Measurements from ENCODE around the gene DIAPH3. TPM values are rescaled to one million over a fixed set of nuclear protein-coding genes. Genes with fewer than 3 reads are reported as not detected.

Gene DIAPH3
- total RNA-seq, 1 donor from 2014 or later = 0.22 TPM

DNA sequence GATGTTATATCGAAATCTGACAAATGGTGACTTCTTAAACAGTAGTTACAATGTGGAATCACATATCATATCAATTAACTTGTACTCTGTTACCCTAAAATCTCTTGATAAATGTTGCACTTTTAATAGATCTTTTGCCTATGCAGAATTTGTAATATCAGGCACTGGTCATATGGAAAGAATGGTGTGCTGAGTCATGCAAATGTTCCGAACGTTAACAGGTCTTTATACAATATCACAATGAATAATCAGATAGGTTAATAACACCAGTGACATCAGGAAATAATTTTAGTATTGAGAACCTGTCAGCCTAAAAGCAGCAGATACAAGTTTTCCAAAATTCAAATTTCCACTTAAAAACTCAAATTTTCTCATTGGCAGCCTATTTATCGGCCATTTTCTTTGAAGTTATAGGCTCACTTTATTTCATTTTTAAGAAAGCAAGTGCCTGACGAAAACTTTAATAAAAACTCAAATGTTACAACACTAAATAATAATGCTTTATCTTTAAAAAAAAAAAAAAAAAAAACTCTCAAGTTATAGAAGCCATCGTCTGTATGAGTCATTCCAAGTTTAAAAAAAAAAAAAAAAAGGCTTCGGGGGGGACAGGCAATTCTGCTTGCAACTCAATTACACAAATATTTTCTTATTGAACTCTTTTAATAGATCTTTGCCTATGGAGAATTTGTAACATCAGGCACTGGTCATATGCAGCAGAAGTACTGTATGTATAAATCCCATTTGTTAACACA lies 180.9 kb downstream of the DIAPH3 start:
- ATAC-seq = no peak
- intact Hi-C loops (cut with micrococcal nuclease) = no loop called here
- no peak for DNase-seq

DNA sequence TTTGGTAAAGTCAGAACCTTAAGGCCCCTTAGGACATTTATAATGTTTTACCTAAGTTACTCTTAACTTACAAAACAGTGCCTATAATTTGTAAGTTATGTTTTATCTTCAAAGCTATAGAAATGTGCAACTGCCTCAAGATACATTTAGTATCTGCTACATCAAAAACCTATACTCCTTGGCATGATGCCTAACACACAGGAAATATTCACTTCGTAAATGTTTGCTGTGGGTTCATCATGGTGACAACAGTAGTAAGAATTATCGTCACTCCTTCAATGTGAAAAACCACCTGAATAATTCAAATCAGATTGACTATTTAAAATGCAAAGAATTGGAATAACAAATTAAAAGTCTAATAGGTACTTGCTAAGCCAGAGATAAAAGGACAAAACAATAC lies 184.1 kb downstream of the DIAPH3 start:
- intact Hi-C loops (cut with micrococcal nuclease) = no loop called here
- DNase-seq (no peak), ATAC-seq (no peak)

DNA sequence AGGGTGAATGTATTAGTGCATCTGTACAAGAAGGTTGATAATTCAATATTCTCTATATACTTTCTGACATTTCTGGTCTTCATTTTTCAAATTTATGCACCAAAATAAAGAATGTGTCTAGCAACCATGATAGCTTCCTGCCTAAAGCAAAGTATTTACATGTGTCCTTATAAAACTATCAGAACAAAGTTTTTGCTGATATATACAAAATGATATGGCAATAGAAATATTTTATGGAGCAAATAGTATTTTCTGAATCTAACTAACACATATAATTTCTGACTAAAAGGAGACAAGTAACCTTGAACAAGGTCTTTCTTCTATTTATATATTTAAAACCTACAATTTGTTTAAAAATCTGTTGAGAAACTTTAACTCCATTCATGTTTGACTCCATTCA lies 184.9 kb downstream of the DIAPH3 start:
- DNase-seq (no peak), ATAC-seq (no peak)
- intact Hi-C loops (cut with micrococcal nuclease) = no loop called here

DNA sequence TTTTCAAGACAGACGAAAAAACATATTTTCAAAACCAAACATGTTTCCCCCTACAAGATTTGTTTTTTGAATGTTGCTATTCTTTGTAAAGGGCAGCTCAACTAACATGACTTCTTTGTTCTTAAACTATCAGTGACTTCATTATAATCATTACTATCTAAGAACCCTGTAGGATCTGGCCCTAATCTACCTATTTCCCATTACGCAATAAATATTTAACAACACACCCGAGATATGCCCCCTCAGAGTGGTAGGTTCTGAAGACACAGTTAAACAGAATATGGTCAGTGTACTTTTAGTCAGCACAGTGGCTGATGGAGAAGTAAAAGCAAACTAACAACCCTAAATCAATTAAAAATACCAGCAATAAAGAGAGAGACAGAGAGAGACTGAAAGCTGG lies 186.9 kb downstream of the DIAPH3 start:
- ATAC-seq (no peak), DNase-seq (no peak)
- intact Hi-C loops (cut with micrococcal nuclease) = no loop called here

DNA sequence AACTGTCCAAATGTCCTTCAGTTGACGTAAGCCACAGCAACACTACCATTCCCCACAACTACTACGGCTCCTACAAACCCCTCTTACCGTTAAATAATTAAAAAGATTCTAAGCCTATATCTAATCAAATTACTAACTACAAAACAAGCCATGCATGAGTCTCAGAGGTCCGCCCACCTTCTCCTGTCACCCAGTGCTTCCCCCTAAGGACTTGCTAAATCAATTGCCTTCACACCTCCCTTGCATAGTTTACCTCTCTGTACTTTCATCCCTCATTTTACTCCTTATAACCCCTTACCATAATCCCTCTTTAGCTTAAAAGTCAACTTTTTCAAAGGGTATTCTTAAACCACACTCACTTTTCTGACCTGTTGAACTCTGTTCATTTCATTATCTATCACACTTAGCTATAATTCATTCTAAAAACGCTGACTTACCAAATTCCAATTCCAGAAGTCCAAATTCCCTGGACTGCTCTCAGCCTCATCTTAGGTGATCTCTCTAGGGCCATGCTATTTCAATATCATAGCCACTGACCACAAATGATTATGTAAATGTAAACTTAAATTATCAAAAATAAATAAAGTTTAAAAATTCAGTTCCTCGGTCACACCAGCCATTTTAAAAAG lies 187.8 kb downstream of the DIAPH3 start:
- intact Hi-C loops (cut with micrococcal nuclease) = no loop called here
- ATAC-seq (no peak), DNase-seq (no peak)

DNA sequence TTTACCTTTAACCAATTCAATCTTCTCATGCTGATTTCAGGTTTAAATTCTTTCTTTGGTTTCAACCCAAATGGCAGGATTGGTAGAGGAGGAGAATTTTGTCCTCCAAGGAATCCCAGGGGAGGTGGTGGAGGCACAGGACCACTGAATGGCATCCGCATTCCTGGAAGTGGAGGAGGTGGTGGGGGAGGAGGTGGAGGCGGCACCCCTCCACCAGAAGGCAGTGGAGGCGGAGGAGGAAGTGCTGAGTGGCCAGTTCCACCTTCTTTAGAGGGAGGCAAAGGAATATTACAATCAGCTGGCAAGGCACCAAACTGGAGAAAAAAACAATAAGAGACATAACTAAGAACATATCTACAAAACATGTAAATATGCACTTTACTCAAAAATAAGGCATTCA lies 192.9 kb downstream of the DIAPH3 start:
- intact Hi-C loops (cut with micrococcal nuclease) = no loop called here
- no peak for ATAC-seq
- no peak for DNase-seq

DNA sequence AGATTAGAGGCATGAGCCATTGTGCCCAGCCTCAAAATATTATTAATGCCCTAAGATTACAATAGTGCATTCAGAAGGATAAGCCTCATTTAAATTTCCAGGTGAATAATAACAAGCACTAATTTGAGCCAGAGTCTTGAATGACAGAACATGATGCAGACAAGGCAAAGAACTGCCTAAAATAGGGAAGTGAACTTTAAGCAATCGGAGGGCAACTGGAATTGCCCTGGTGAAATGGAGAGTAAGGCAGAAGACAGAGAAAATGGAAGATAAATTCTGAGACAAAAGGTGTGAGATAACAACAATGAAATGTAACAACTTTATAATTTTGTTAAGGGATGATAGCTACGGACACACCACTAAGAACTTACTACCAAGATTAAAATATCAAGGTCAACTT lies 199.9 kb downstream of the DIAPH3 start:
- intact Hi-C loops (cut with micrococcal nuclease) = no loop called here
- no peak for DNase-seq
- ATAC-seq = no peak

DNA sequence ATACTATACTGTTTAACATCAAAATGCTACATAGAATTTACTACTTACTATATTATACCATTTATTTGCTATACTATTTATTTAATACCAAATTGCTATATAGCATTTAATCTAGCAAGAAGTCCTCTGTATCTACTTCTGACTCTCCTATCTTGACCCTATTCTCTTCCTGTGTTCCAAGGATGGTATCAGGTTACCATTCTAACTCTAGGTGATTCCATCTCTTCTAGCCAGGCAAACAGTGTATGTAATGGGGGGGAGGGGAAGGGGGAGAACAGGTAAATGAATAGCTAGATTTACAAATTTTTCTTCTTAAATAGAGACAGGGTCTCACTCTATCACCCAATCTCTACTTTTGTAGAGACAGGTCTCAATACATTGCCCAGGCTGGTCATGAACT lies 200.3 kb downstream of the DIAPH3 start:
- ATAC-seq (no peak), DNase-seq (no peak)
- intact Hi-C loops (cut with micrococcal nuclease) = no loop called here

DNA sequence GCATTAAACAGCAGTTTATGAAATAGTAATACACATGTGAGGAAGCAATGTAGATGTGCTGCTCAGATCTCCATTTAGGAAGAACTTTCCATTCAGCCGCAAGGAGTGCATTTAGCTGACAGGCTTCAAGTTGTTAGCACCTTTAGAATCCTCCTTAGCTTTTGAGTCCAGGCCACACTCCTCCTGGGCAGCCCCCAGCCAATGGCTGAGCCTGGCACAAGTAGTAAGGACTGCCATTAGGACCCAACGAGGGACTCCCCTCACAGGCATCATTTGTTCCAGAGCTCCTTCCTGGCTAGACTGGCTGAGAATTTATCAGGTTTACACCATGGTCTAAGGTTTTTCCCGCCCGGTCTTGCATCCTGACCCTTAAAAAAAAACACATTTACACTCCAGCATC lies 201.4 kb downstream of the DIAPH3 start:
- ATAC-seq (no peak), DNase-seq (no peak)
- intact Hi-C loops (cut with micrococcal nuclease) = no loop called here

DNA sequence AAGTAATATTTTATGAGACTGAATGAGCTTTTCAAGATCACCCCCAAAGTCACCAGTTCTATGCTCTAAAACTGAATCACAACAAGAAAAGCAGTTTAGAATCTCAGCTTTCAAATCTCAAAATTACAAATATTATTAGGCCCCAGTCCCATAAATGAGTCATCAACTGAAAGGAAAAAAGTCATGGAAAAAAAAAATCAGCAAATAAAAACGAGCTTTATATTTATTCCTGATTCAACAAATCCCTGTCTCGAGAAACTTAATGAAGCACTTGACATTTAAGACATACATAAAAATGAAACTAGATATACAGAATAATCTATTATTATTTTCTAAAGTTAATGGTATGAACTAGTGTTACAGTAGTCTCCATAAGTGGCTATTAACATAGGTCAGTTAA lies 203.0 kb downstream of the DIAPH3 start:
- intact Hi-C loops (cut with micrococcal nuclease) = no loop called here
- ATAC-seq (no peak), DNase-seq (no peak)

DNA sequence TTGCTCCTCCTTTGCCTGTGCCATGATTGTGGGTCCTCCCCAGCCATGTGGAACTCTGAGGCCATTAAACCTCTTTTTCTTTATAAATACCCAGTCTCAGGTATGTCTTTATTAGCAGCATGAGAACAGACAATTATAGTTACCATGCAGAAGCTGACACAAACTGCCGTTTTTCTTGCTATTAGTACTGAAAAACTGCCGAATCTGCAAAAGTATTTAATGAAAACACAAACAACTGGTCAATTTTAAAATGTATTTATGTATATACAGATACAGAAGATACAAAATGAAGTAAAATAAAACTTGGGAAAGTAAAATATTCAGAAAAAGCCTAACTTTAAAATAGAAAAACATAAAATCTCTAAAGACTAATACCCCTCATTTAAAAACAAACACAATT lies 206.3 kb downstream of the DIAPH3 start:
- intact Hi-C loops (cut with micrococcal nuclease) = no loop called here
- DNase-seq = no peak
- no peak for ATAC-seq

DNA sequence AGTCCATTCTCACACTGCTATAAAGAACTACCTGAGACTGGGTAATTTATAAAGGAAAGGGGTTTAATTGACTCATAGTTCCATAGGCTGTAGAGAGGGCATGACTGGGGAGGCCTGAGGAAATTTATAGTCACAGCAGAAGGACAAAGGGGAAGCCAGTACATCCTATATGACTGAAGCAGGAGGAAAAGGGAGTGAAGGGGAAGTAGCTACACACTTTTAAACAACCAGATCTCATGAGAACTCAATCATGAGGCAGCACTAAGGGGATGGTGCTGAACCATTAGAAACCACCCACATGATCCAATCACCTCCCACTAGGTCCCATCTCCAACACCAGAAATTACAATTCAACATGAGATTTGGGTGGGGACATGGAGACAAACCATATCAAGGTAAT lies 209.1 kb downstream of the DIAPH3 start:
- intact Hi-C loops (cut with micrococcal nuclease) = no loop called here
- DNase-seq = no peak
- no peak for ATAC-seq

DNA sequence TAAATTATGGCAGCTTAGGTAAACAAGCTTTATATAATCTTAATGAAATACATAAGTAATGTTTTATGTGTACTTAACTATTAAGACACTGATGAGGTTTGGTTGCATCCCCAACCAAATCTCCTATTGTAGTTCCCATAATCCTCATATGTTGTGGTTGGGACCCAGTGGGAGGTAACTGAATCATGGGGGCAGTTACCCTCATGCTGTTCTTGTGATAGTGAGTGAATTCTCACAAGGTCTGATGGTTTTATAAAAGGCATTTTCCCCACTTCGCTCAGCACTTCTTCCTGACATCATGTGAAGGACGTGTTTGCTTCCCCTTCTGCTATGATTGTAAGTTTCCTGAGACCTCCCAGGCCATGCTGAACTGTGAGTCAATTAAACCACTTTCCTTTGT lies 212.7 kb downstream of the DIAPH3 start:
- DNase-seq (no peak), ATAC-seq (no peak)
- intact Hi-C loops (cut with micrococcal nuclease) = no loop called here

DNA sequence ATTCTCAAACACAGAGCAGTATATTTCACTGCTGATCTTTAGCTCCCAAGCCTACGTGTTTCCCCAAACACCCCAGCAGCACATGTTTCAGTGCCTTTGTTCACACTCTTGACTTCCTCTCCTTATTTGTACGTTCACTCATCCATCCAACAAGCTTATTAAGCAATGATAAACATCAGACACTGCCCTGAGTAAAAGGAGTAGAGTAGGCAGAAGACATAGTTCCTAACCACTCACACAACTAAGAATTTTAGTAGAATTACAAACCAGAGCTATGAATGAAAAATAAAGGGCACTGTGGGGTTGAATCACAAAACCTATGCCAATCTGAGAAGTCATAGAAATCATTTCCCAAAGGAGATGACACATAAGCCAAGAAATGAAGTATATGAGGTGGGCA lies 213.5 kb downstream of the DIAPH3 start:
- DNase-seq (no peak), ATAC-seq (no peak)
- intact Hi-C loops (cut with micrococcal nuclease) = no loop called here

DNA sequence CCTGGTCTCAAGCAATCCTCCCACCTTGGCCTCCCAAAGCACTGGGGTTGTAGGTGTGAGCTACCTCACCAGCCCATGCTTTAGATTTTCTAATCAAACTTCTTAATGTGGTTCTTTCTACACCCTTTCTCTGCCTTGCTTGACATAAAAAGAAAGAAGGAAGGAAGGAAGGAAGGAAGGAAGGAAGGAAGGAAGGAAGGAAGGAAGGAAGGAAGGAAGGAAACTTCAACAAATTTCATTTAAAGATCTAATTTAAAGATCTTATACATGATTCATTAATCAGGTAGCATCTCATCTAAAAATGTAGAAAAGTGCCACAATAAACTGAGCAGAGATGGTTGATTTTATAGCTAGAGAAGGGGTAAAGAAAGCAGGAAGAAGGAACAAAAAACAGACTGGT lies 215.0 kb downstream of the DIAPH3 start:
- ATAC-seq (no peak), DNase-seq (no peak)
- intact Hi-C loops (cut with micrococcal nuclease) = no loop called here

DNA sequence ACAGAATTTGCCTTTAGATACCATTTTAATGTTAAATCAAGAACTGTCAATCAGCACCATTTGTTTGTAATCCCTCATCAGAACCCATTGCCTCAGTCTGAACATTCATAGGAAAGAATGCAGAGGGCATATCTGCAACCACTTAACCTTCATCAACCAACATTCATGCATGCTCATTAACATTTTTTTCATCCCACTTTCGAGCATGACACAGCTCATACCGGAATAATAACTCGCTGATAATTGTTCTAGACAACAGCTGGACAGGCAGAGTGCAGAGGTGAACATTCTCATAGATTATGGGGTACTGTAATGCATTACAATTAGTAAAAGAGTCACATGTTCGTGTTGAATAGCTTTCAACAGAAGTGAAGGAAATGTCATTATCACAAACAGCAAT lies 216.8 kb downstream of the DIAPH3 start:
- ATAC-seq = no peak
- no peak for DNase-seq
- intact Hi-C loops (cut with micrococcal nuclease) = no loop called here

DNA sequence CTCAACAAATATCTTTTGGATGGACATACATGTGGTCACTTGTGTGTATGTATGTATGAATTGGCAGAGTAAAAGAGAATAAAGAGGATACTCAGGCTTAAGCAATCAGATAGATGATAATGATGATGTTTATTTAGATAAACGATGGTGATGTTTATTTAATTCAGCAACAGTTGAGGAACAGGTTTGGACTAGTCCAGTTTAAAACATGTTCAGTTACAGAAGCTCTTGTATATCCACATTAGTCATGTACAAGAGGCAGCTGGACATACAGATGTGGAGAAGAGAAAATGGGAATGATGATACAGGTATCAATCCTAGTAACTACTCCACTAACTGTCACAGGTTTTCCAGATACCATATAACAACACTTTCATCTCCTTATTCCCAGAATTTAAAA lies 232.1 kb downstream of the DIAPH3 start:
- intact Hi-C loops (cut with micrococcal nuclease) = no loop called here
- DNase-seq (no peak), ATAC-seq (no peak)

DNA sequence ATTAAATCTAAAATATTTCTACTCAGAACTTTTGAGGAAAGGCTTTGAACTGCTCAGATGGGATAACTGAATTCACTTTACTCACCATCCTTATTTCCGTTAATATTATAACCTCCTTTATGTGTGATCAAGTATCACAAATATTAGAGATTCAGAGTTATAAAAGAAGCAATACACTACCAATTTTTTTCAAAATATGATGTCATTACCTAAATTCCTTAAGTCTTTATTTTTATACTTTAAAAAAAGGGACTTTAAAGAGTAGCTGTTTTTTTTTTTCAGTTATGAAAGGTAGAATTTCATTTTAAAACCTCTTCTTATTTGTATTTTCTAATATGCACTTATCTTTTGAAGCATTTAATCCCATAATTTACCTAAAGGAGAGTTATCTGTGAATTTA lies 239.5 kb downstream of the DIAPH3 start:
- no peak for ATAC-seq
- no peak for DNase-seq
- intact Hi-C loops (cut with micrococcal nuclease) = no loop called here

DNA sequence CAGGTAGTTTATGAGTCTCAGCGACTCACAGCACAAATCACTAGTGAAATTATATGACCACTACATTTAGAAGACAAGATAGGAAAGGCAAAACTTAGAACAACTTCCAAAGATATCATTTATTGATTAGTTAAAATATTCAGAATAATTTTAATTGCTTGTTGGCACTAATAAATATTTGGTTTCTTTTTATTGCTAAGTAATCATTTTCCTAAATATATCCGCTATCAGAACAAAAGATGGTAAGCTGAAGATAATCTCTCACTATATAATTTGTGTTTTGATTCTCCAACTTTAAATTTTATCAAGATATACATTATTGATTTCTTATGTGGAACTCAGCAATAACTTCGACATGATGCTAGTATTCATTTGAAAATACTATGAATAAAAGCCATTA lies 248.5 kb downstream of the DIAPH3 start:
- DNase-seq (no peak), ATAC-seq (no peak)
- intact Hi-C loops (cut with micrococcal nuclease) = no loop called here

DNA sequence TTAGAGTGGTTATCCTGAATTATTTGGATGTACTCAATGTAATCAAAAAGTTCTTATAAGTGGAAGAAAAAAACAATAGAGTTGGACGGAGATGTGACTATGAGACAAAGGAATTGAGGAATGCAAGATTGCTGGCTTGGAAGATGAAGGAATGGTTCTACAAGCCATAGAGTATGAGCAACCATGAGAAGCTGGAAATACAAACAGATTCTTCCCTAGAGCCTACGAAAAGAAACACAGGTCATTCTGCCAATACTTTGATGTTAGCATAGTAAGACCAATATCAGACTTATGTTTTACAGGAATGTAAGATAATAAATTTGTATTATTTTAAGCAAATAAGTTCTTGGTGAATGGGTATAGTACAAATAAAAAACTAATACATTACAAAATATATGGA lies 249.2 kb downstream of the DIAPH3 start:
- ATAC-seq (no peak), DNase-seq (no peak)
- intact Hi-C loops (cut with micrococcal nuclease) = no loop called here

DNA sequence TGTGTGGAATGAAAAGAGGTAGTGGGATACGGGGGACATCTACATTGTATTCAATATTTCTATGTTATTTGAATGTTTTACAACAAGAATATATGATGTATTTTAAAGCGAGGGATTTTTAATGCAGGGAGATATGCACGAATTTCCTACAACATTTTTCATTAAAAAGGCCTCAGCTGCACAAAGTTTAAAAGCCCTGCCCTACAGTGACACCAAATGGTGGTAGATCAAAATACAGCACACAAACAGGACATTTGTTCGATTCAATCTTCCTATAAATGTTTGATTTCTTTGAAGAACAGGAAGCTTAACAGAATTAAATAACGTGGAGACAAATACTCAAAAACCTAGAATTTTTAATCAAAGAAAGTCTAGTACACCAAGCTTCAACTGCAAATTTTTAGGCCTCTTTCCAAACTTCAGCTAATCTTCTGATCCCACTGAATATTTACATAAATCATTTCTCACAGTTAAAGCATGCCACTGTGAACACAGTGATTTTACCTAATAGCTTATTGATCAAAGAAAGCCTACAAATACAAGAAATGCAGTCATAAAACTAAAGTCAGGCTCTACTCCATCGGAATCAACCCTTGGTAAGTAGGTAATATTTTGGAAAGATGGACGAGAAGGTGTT lies 257.2 kb downstream of the DIAPH3 start:
- intact Hi-C loops (cut with micrococcal nuclease) = no loop called here
- ATAC-seq (no peak), DNase-seq (no peak)

Data from left ventricle myocardium superior (tissue), 1 donor.